DMS 273 treated with DMSO at 0.1 percent for 48 hours (cell line): ENCODE data around the gene UBALD1.

ENCODE experiments used
- DNase-seq: peaks from one replicate; lab custom pipeline; 2025; lab: John Stamatoyannopoulos, UW

UBALD1 gene

DNA sequence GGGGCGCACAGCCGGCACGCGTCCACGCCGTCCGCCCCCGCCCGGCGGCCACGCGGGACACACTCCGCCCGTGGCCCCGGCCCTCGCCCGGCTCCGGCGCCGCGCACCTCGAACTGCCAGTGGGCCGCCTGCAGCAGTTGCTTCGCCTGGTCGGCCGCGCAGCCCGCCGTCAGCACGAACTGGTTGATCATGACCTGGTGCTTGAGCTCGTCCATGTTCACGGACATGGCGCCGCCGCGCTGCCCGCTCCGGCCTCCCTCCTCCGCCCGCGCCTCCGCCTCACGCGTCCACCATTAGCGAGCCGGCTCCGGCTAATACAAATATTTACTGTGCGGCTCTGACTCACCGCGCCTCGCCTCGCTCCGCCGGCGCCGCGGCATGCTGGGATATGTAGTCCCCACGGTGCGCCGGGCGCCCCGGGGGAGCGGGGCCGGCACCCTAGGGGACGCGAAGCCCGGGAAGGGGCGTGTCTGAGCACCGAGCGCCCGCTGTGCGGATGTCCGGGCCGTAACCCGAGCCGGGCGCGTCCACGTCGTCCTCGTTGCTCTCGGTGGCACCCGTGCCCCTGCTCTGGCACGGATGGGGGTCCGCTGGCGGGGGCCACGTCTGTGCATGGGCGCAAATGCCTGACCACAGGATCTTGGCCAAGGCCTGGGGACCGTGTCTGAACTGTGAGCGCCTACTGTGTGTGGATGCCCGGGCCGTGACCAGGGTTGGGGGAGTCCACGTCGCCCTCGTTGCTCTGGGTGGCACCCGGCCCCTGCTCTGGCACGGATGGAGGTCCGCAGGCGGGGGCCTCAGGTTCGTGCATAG, at the start of gene UBALD1:
UBALD1 (minus strand) TSS at position 318 of the 813 bp plus-strand sequence; CDS start at position 227, 91 bp downstream.
- DNase-seq, result peak; percentile 42

- no peak for DNase-seq
Measured at GRCh38 chr16:4663777-4664465, 49.2 kb upstream of the UBALD1 start.

DNA sequence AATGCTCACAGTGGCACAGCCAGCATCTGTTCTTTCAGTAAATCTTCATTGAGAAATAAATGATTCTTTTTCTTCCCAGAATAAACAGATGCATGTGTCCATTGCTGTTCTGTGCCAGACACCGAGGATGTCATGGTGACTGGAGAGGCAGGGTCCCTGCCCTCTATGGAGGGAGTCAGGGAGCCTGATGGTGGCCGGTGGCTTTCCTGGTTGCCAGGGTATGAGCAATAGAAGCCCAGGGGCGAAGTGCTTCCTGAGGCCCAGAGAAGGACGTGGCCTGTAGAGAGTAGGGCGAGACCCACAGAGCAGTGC, 48.7 kb upstream of the UBALD1 start:
- no peak for DNase-seq

GRCh38 chr16:4661661-4662060, 47.0 kb upstream of the UBALD1 start:
- DNase-seq, result peak; percentile 74

DNA sequence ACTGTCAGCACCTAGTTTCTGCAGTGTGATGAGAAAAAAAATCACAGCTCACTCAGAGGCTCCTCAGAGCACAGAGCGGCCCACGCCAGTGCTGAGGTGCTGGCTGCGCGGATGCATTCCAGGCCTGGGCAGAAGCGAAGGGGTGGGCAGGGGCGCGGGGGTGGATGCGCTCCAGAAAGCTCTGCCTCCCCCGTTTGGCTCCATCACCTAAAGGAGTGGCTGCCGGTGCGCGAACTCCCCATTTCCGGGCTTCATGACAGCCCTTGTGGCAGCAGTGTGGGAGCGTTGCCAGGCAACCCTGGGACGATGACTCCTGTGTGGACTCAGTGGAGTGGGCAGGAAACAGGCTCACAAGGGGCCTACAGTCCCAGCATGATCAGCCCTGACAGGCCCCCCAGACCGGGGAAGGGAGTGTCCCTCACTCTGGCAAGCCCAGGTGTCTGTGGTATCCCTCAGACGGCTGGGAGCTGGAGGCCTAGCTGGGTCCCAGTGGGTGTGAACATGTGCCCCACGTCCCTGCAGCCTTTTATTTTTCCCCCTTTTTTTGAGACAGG, 45.8 kb upstream of the UBALD1 start:
- DNase-seq, result peak; percentile 25

DNA sequence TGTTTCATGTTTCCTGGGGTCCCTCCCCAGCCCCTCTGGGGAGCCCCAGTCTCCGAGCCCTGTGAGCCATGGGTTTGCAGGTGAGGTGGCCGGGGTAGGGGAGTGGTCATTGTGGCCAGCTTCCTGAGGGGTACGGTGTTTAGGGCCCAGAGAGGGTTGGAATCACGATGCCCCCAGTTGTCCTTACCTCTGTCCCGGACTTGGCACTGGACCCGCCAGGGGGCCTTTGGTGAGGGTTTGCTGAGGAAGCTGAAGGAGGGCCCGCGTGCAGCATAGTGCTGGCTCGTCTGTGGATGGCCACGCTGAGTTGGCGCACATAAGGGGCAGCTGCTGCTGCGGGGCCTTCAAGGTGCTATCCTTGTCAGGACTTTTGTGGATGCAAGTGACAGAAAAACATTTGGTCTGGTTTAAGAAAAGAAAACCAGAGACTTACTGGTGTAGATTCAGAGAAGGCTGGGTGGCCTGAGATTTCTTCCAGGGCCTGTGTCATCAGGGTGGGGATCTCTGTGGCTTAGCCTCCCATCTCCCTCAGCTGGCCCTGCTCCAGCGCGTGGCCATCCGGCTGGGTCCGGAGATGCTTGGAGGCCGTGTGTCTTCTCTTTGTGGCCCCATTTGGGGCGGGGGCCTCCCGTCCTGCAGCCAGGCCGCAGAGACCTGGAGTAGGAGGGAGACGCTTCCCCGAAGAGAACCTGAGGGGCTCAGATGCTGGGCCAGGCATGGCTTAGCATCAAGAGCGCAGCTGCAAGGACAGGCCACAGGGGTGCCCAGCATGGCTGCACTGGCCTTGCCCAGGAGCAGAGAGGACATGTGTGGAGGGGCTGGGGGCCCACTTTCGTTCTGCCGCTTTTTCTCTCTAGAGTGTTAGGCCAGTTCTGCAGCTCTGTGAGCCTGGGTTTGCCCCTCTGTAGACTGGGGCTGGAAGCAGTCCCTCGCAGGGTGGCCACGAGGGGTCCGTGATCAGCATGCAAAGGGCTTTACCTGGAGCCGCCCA, 45.0 kb upstream of the UBALD1 start:
- DNase-seq, result no peak

DNA sequence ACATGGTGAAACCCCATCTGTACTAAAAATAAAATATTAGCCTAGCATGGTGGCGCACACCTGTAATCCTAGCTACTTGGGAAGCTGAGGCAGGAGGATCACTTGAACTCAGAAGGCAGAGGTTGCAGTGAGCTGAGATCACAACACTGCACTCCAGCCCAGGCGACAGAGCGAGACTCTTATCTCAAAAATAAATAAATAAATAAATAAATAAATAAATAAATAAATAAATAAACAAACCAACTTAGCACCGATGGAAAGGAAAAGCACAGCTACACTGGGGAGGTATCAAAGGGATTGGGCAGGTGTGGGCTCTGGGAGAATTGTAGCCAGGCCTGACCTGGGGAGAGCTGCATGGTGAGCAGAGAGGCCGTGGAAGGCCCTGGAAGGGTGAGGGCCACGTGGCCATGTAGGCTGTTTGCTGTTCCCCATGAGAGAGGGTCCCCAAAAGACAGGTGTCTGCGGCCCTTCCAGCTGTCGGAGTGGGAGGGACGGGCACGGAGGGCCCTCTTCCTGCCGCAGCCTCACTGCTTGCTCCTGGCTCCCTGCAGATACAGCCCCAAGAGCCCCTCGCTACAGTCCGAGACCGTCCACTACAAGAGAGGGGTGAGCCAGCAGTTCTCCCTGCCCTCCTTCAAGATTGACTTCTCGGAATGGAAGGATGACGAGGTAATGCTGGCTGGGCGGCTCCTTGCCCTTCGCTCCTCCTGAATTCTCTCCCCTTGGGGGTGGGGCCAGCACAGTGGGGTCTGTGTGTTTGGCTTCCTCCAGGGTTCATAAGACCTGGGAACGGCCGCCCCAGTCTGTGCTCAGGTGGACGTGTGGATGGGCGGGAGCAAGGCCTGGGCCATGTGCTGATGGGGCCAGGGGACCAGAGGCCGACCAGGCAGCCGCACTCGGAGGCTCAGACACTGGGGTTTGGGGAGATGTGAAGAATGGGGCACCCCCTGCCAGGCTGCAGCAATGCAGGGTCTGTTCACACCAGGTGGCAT, 42.3 kb upstream of the UBALD1 start:
- no peak for DNase-seq

DNA sequence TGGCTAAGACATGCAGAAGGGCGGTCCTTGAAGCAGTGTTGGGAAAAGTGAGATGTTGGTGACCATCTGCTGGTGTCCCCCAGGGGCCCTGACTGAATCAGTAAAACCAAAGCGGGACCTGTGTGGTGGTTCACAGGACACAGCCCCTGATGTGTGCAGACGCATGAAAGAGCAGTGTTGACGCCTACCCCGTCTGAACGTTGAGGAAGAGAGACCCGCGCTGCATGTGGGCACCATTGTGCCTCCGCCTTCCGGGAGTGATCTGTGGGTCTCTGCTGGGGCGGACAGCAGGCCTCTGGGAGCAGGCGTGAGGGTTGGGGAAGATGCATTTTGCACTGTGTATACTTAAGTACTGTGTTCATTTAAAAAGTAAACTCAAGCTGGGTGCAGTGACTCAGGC, 41.5 kb upstream of the UBALD1 start:
- DNase-seq, result no peak

DNA sequence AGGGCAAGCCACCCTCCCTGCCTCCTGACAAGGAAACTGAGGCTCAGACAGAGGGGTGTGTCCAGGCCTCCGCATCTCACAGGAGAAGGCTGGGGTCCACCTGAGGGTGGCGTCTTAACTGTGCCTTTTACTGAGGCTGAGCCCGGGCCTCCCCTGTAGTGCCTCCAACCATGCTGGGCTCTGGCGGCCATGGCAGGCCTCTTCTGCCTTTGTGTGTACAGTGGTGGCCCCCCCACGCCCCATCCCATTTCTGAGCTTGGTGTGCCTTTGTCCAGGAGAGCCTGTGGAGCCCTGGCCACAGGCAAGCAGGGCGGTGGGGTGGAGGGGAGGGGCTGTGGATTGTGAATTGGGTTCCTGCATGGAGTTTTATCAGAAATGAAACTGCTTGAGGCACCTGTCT, 41.1 kb upstream of the UBALD1 start:
- no peak for DNase-seq

DNA sequence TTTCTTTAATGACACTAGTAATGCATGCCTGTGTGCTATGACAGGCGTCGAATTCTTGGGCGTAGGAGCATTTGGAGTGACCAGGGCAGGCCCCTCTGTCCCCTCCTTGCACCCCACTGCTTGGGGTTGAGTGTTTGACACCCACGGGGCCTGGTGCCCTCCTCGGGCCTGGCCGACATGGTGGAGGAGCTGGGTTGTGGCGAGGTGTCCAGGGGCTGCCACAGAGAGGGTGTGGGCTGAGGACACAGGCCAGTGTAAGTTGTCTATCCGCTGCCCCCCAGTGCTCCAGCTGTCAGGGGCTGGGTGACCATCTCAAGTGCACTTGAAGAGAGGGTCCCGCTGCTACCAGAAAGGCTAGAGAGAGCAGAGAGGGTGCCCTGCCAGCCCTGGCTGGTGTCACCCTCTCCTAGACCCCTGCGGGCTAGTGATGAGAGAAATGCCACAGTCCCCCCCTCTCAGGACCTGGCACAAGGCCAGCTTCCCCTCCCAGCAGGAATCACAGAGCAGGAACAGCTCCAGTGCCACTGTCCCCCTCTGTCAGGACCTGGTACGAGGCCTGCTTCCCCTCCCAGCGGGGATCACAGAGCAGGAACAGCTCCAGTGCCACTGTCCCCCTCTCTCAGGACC, 40.4 kb upstream of the UBALD1 start:
- DNase-seq, result no peak

GRCh38 chr16:4654011-4654963, 39.6 kb upstream of the UBALD1 start:
- no peak for DNase-seq

DNA sequence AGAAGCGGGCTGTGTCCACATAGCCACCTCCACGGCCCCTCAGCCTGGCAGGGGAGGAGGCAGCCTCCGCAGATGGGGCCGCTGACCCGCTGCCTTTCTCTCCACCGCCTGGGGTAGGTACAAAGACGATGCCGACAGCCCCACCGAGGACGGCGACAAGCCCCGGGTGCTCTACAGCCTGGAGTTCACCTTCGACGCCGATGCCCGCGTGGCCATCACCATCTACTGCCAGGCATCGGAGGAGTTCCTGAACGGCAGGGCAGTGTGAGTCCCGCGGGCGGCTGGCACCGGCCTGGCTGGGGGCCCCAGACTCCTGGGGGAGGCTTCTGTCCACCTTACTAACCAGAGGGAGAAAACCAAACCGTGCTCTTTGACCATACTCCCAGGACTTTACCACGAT, 37.9 kb upstream of the UBALD1 start:
- DNase-seq, result no peak

DNA sequence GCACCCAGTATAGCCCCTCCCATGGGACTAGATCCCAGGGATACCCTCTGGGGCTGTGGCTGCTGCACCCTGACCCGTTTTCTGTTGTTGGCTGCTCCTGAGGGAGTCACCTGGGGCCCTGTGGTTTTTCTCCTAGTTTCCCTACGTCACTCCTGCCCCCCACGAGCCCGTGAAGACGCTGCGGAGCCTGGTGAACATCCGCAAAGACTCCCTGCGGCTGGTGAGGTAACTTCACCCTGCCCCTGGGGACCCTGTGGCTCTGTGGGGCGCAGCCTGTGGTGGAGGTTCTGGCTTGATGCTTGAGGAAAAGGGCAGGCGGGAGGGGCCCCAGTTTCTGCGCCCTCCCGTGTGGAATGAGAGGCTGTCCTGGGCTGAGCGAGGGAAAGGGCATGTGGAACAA, 37.1 kb upstream of the UBALD1 start:
- no peak for DNase-seq

GRCh38 chr16:4650443-4651074, 35.9 kb upstream of the UBALD1 start:
- DNase-seq, result peak; percentile 7

DNA sequence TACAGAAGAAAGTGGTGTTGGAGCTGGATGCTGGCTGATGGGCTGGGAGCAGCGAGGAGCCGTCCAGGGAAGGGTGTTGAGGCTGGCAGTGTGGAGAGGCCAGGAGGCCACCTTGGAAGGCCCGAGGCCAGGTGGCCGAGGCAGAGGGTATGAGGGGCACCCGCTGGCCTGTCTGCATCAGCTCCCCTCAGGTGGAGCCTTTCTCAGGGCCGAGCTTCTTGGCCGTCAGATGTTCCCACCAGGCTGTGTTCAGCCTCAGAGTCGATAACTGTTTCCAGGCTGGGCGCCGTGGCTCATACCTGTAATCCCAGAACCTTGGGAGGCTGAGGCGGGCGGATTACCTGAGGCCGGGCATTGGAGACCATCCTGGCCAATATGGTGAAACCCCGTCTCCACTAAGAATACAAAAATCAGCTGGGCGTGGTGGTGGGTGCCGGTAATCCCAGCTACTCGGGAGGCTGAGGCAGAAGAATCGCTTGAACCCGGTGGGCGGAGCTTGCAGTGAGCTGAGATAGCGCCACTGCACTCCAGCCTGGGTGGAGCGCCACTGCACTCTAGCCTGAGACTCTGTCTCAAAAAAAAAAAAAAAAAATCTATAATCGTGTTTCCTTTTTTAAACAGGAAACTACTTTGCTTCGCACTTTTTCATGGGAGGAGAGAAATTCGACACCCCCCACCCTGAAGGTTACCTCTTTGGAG, 35.2 kb upstream of the UBALD1 start:
- no peak for DNase-seq

GRCh38 chr16:4648917-4649316, 34.2 kb upstream of the UBALD1 start:
- no peak for DNase-seq

GRCh38 chr16:4647644-4647980, 32.9 kb upstream of the UBALD1 start:
- no peak for DNase-seq
